C4-2B (cell line): ENCODE results near the gene ABCF2.

Experiments
- CTCF ChIP-seq: fragments of 450-650 bp; conservative IDR thresholded peaks from 2 replicates; pipeline ENCODE4 v1.5.1; 2017; ENCODE audit warnings: mild to moderate bottlenecking
- ZFX ChIP-seq: fragments of 450-650 bp; IDR thresholded peaks from 2 replicates; pipeline ENCODE4 v1.6.1; 2017

- TF ChIP-seq CTCF (no peak), ZFX (no peak)
These were observed 40.2 kb downstream of the ABCF2 start, which contains the start of gene ASB10 for GRCh38 chr7:151186640-151187408.
